ENCODE measurements around the gene HLA-DOB. TPM values are rescaled to one million over a fixed set of nuclear protein-coding genes. Genes with fewer than 3 reads are reported as not detected.

The HLA-DOB gene
- total RNA-seq (2014; rRNA removed) = not detected in 2 replicates
- polyA plus RNA-seq (2012) = not detected

DNA sequence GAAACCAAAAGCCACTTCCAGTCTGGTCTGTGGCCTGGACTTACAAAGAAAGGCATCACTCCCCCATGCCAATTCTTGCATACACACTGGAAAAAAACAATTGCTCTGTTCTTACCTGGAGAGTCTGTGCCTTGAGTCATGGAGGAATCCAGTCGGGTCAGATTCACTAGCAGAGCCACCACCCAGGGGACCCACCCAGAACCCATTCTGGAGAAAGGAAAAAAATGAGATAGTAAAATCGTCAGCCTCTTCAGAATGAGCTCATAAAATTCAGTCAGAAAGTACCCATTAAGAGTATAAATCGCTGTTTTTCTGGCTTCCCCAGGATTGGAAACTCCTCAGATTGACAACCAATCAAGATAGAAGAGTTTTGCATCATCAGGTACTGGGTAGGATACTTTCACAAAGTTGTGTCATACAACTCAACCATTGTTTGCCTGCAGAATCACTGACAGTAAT, at the start of gene HLA-DOB:
Gene HLA-DOB (minus strand): TSS at position 257 of the 459 bp plus-strand sequence. CDS start 51 bp downstream, at position 206.
- no peak for DNase-seq (ENCODE audit: low read depth)

DNA sequence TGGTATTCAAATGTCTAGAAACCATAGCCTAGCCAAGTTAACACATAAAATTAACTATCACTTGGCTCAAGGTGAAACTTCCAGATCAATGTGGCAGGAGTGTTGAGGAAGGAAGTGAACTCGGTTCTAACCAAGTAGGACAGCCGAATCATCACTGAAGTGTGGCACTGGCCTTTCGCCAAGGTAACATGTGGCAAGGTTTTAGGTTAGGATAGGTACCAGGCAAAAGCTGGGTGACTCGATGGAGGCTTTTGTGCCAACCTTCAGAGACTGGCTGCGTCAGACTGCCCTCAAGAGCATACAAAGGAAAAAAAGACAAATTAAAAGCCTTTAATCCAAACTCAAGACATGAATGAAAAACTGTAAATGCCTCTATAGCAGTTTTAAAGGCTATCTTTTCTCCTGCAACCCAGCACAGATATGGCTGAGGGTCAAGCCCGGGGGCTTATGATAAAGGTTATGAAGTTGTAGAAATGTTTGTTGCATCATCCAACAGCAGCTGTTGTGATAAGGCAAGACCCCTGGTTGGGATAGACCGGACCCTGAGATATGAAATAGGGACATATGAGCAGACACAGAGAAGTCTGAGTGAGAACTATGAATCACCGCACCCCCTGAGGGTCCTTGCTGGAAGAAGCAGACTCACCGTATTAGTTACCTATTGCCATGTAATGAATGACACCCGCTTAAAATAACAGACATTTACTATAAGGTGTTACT, 49.1 kb upstream of the HLA-DOB start:
- no peak for DNase-seq (ENCODE audit: low read depth)

DNA sequence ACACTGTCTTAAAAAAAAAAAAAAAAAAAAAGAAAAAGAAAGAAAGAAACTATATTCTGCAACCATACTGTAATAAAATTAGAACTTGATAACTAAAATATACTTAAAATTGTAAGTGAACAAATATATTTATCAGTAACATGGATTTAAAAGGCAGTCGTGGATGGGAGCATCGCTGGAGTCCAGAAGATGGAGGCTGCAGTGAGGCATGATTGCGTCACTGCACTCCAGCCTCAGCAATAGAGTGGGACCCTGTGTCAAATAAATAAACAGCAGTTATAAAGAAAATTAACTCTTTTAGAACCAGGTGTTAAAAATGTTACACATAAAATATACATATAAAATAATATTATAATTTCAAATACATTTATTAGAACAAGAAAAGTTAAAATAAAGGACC, 45.9 kb upstream of the HLA-DOB start:
- no peak for DNase-seq (ENCODE audit: low read depth)

DNA sequence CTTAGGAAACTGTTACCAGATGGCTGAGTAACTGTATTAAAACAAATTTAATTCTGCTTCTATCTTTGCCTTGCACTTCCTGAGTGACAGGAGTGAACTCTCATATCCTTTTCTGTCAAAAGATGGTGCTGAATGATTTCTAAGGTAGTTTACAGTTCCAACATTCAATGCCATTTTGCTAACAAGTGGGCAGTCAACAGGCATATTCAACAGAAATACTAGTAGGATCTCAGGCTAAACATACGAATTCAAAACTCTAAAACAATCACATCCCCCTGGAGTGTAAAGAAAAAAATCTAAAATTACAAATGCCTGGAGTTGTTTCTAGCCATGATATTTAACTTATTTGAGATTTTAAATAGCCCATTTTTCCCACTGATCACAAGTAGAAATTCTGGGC, 43.9 kb upstream of the HLA-DOB start:
- DNase-seq (ENCODE audit: low read depth) = no peak

DNA sequence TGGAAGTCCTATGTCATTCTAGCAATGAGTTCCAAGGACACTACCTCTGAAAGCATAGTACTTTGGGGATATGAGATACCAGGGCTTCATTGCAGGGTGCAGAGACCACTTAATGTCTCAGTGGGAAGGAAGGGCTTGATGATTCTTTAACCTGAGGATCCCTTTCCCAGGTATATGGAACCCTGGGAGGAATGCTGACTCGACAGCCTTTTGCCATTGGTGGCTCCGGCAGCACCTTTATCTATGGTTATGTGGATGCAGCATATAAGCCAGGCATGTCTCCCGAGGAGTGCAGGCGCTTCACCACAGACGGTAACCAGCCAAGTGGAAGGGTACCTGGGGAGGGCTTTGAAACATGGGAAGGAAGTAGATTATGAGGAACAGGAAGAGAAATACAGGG, 41.4 kb upstream of the HLA-DOB start:
- no peak for DNase-seq (ENCODE audit: low read depth)

DNA sequence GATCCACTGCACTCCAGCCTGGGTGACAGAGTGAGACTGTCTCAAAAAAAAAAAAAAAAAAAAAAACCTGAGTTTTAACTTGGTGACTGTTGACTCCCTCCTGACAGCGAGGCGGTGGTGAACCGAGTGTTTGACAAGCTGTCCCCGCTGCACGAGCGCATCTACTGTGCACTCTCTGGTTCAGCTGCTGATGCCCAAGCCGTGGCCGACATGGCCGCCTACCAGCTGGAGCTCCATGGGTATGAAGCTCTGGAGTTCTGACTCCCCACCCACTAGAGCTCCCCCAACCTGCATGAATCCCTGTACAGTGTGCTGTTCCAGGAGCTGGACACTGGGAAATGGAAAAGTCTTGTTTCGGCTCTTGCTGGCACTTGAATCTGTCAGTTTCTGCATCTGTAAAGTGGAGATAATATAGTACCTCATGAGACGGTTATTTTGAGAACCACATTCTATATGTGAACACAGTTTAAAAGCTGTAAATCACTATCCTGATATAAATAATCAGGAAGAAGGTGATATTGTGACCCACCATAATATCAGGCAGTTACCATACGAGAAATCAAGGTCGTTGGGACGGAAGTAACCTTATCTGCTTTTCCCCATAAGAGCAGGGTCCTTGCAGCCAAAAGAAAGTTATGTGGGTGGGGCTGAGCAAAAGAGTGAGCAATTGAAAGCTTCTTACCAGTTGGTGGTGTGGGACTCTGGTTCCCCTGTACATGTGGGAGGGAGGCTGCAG, 40.5 kb upstream of the HLA-DOB start:
- no peak for DNase-seq (ENCODE audit: low read depth)

DNA sequence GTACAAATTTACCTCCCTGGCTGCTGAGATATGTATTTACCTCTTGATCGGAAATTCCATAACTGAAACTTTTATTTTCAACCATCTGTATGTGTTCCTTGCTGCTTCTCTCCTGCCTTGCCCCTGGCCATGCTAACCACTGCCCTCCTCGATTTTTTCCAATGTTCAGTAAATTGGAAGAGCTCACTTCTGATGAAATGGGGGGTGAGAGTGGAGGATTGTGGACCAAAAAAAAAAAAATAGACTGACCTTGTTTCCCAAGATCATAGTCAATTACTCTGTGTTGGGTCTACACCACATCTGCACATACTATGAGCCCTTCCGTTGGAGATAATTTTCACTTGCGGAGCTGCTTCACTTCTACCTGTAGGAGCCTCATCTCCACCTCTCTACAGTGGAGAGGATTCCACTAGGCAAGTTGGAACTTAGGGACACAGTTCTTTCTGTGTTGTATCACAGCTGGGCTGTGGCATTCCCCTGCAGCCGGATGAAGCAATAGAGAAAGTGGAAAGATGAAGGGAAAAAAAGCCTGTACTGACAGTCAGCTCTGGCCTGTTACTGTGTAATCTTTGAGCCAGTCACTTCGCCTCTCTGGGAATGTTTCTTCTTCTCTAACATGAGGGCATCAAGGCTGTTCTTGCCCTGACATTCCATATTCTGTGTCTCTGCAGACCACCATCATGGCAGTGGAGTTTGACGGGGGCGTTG, 38.8 kb upstream of the HLA-DOB start:
- DNase-seq (ENCODE audit: low read depth) = no peak

DNA sequence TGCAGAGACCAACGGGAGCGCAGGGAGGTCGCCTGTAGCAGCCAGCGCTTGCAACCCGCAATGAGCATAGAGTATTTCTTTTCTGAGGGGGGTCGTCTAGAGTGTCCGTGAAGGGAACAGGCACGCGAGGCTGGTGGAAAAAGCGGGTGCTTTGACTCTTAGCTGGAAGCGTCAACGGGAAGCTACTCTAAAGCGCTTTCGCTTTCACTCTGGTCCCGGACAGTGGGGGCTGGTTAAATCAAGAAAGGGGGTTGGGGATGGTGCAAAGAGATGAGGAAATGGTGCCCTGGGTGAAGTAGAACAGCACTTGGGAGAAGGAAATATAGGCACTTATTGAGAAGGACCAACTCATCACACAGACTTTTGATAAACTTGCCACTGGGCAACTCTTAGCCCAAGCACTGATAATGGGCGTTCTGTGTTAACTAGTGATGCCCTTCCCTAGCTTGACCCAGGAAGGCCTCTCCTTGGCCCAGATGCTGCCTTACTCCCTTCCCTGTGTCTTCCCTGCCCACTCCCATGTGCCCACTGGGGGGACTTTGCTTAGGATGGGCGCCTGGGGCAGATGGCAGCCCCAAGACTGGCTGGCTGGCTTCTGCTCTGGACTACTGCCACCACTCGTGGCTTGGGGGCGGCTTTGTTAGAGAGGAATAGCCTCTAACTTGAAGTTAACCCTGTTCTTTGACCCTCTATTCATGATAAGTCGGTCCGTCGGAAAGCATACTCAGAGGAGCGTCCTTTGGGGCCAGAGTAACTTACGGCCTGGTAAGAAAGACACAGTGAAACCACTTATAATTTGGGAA, 37.8 kb upstream of the HLA-DOB start:
- peak; percentile 37 for DNase-seq (ENCODE audit: low read depth)

DNA sequence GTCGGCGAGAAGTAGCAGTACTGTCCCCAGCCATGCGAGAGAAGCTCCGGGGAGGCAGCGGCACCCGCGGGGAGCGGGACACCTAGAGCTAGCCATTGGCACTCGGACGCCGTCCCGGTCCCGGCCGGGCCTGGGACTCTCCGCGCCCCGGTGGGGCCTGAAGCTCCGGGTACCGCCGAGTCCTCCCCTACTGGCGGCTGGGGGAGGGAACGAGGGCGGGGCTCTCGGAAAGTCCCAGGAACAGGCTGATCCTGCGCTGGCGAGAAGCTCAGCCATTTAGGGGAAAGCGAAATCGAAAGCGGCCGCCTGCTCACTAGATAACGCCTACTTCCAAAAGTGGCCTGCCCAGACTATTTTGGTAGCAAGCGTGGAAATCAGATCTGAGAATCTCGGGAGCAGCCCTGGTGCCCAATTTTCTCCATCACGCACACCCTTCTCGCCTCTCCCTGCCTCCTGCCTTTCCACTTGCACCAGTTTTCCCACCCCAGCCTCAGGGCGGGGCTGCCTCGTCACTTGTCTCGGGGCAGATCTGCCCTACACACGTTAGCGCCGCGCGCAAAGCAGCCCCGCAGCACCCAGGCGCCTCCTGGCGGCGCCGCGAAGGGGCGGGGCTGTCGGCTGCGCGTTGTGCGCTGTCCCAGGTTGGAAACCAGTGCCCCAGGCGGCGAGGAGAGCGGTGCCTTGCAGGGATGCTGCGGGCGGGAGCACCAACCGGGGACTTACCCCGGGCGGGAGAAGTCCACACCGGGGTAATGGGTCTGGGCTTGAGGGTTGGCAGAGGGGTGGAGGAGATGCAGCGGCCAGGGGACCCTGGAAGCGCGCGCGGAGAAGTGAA, 37.0 kb upstream of the HLA-DOB start, which contains the start of the genes PSMB9 and TAP1:
Gene PSMB9 (plus strand): TSS at position 652 of the 835 bp plus-strand sequence. CDS start 38 bp downstream, at position 690.
Gene TAP1 (minus strand): TSS at position 164 of the 835 bp plus-strand sequence. CDS start 68 bp downstream, at position 96.
- DNase-seq (ENCODE audit: low read depth) = peak; percentile 92

DNA sequence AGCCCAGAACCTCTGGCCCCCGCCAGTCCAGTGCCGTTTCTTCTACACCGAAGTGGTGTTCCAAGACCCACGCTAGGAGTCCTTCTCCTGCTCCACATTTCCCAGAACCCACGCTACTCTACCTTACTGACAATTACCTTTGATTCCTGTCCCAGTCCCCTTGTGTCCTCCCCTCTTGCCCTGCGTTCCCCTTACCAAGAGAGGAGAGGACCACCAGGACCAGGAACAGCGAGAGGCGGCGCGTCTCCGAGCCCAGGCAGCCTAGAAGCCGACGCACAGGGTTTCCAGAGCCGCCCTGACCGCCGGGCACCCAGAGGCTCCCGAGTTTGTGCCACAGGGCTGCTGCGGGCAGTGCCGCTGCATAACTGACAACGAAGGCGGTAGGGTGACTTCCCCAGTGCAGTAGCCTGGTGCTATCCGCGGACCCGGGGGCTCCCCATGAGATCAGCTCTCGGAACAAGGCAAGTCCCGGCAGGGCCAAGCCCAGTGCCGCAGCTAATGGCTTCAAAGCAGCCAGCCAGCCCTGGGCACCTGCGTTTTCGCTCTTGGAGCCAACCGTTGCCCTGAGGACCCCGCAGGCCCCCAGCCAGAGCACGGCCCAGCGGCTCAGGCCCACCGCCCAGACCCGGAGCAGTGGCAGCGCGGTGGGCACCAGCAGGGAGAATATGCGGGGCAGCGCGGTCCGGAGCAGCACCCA, 36.2 kb upstream of the HLA-DOB start:
- peak; percentile 33 for DNase-seq (ENCODE audit: low read depth)

DNA sequence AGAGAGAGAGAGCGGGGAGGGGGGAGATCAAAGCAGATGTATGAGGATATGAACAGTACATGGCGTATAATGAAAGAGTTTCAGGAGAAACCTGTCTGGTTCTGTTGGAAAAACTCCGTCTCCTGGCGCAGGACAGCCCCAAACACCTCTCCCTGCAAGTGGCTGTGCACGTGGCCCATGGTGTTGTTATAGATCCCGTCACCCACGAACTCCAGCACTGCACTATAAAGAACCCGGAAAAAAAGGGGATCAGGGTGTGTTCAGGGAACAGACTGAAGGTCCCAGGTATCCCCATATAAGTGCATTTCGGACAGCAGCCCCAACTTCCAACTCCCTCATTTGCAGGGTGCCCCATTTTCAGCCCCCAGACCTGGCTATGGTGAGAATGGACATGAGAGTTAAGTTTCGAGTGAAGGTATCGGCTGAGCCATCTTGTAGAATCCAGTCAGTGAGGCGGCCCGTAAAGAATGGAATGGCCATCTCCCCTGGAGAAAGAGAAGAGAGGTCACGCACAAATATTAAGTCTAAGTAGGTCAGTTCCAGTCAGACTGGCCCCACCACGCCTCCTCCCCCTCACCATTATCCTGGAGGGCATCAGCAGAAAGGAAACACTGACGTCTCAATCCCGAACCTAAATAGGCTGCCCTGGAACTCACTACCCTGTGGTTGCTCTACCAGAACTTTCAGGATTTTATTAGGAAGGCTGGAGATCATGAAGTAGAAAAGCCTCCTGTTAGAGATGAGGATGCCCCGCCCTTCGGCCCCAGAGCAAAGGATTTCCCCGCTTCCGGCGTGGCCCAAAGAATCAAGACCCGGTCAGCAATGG, 35.4 kb upstream of the HLA-DOB start:
- peak; percentile 12 for DNase-seq (ENCODE audit: low read depth)

DNA sequence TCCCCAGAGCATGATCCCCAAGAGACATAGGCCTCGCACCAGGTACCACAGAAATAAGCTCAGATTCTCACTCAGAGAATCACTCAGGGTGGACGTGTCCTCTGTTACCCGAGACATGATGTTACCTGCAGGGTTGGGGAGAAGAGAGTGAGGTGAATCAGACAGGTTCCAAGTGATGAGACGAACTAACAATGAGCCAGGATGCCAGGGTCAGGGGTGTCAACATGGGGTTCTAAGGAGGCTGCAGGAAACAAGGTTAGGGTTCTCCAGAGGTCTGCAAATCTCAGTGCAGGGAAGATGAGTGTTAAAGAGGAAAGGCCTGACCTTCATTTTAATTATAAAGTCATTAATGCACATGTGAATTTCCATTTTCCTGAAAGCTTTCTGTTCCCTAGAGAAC, 34.2 kb upstream of the HLA-DOB start:
- DNase-seq (ENCODE audit: low read depth) = no peak

DNA sequence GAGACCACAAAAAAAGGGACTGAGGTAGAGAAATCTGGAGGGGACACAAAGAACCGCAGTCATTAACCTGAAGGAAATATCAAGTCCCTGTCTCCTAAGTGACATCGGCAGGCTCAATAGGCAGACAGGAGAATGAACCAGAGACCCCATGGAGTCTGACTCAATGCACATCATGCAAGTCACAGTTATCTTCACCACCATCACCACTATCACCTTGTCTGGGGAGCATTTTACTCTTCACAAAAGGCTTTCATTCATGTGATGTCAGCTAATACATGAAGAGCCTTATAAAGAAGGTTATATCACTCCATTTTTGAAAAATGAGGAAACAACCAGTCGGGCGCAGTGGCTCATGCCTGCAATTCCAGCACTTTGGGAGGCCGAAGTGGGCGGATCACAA, 32.3 kb upstream of the HLA-DOB start:
- no peak for DNase-seq (ENCODE audit: low read depth)

DNA sequence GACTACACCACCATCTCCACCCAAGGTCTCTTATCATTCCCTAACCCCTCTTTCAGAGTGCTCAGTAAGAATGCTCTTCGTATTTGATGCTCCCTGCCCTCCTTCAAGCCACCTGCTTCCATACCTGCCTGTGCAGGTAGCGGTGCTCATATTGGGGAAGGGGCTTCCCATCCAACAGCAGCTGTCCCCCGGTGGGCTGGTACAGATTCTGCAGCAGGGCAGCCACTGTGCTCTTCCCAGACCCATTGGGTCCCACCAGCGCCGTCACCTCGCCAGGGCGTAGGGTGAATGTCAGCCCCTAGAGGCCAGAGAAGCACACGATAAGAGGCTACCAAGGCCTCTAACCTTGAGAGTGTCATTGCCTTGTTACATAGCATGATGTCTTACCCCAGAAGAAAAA, 31.0 kb upstream of the HLA-DOB start:
- DNase-seq (ENCODE audit: low read depth) = no peak

DNA sequence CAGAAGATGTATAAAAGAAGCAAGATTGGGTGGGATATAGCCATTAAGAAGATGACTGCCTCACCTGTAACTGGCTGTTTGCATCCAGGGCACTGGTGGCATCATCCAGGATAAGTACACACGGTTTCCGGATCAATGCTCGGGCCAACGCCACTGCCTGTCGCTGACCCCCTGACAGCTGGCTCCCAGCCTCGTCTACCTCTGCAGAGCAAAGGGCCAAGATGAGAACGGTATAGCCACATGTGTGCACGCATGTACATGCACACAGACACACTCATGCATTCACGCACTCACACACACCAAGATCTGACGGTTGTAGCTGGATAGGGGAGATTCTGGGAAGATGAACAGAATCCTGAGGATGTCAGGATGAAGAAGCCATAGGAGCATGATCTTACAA, 30.2 kb upstream of the HLA-DOB start:
- no peak for DNase-seq (ENCODE audit: low read depth)

DNA sequence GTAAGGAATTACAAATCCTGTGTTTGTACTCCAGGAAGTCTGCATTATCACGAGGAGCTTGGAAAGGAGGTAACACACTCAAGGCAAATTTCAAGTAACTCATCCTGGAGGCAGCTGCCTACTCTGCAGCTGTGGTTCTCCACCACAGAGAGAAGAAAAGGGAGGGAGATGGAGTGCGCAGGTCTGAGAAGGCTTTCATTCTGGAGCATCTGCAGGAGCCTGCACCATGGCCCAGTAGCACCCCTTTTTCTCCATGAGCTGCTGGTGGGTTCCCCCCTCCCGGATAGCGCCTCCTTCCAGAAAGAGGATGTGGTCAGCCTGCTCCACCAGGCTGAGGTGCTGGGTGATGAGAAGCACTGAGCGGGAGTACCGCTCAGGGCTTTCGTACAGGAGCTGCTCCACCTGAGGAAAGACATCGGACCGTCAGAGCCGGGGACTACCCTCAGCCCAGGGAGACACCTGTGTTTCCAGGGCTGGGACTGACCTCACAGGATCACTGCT, 28.6 kb upstream of the HLA-DOB start:
- DNase-seq (ENCODE audit: low read depth) = no peak

DNA sequence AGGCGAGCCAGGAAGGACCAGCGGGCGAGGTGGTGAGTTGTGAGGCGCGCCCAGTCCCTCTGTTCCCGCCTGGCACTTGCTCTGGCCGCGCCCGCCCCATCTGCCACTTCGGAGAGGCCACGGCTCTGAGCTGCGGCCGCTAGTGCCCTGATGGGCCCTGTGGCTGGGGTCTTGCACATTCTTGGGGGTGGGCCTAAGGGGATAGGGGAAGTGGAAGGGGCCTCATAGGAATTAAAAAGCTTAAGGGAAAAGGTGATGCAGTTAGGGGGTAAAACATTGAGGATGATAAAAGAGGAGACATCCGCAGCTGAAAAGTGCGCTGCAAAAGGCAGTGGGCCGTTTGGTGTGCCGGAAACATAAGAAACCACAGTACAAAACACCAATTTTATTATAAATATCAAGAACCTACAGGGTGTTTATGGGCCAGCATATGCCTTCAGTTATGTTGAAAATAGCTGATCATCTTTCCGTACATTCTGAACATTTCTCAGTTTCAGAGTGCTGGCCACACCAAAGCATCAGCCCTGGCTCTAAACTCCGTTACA, 28.1 kb upstream of the HLA-DOB start:
- no peak for DNase-seq (ENCODE audit: low read depth)

Data from LHCN-M2 (cell line).